ENCODE measurements around the gene SRD5A3. TPM values are rescaled to one million over a fixed set of nuclear protein-coding genes. Genes with fewer than 3 reads are reported as not detected.

Gene SRD5A3
- total RNA-seq, 1 donor from 2014 or later = 31.4 TPM

GRCh38 chr4:55364691-55365344 is 18.8 kb downstream of the SRD5A3 start:
- no peak overlapping the region for H3K4me3 Mint-ChIP-seq (ENCODE audit: unreplicated experiment)
- no peak overlapping the region for H3K27ac Mint-ChIP-seq (ENCODE audit: unreplicated experiment)
- H3K36me3 Mint-ChIP-seq (ENCODE audit: low read depth) = peaks cover 10% of the 10 kb centered on the region
- no peak for TF ChIP-seq CTCF (IDR thresholded peaks at IDR 0.05)
- DNase-seq (ENCODE audit: low spot score) = no peak
- H3K27me3 Mint-ChIP-seq (ENCODE audit: low read depth) = no peaks in the 10 kb centered on the region
- peaks cover 11% of the 10 kb centered on the region for H3K4me1 Mint-ChIP-seq (ENCODE audit: low read depth)
- H3K9me3 Mint-ChIP-seq (ENCODE audit: low read depth) = no peaks in the 10 kb centered on the region

- no peak for DNase-seq (ENCODE audit: low spot score)
- Mint-ChIP-seq H3K36me3 (ENCODE audit: low read depth) (peaks cover 14% of the 10 kb centered on the region), H3K4me1 (ENCODE audit: low read depth) (peaks cover 11% of the 10 kb centered on the region), H3K27me3 (ENCODE audit: low read depth) (no peaks in the 10 kb centered on the region), H3K4me3 (ENCODE audit: unreplicated experiment) (no peak overlapping the region), H3K27ac (ENCODE audit: unreplicated experiment) (no peak overlapping the region), H3K9me3 (ENCODE audit: low read depth) (no peaks in the 10 kb centered on the region)
- no peak for TF ChIP-seq CTCF (IDR thresholded peaks at IDR 0.05)
Measured at GRCh38 chr4:55365345-55365728, 19.3 kb downstream of the SRD5A3 start.

GRCh38 chr4:55366621-55367020 is 20.6 kb downstream of the SRD5A3 start:
- TF ChIP-seq CTCF (IDR thresholded peaks at IDR 0.05) = no peak
- H3K27me3 Mint-ChIP-seq (ENCODE audit: low read depth) = no peaks in the 10 kb centered on the region
- DNase-seq (ENCODE audit: low spot score) = no peak
- H3K4me3 Mint-ChIP-seq (ENCODE audit: unreplicated experiment) = no peak overlapping the region
- peaks cover 11% of the 10 kb centered on the region for H3K4me1 Mint-ChIP-seq (ENCODE audit: low read depth)
- H3K36me3 Mint-ChIP-seq (ENCODE audit: low read depth) = peaks cover 14% of the 10 kb centered on the region
- no peaks in the 10 kb centered on the region for H3K9me3 Mint-ChIP-seq (ENCODE audit: low read depth)
- H3K27ac Mint-ChIP-seq (ENCODE audit: unreplicated experiment) = peak overlapping the region; percentile 42

- DNase-seq (ENCODE audit: low spot score) = no peak
- peaks cover 12% of the 10 kb centered on the region for H3K36me3 Mint-ChIP-seq (ENCODE audit: low read depth)
- no peak overlapping the region for H3K4me3 Mint-ChIP-seq (ENCODE audit: unreplicated experiment)
- no peaks in the 10 kb centered on the region for H3K27me3 Mint-ChIP-seq (ENCODE audit: low read depth)
- H3K27ac Mint-ChIP-seq (ENCODE audit: unreplicated experiment) = peak overlapping the region; percentile 42
- TF ChIP-seq CTCF (IDR thresholded peaks at IDR 0.05) = no peak
- H3K4me1 Mint-ChIP-seq (ENCODE audit: low read depth) = peaks cover 11% of the 10 kb centered on the region
- no peaks in the 10 kb centered on the region for H3K9me3 Mint-ChIP-seq (ENCODE audit: low read depth)
Measured at GRCh38 chr4:55367084-55367722, 21.2 kb downstream of the SRD5A3 start.

- peaks cover 11% of the 10 kb centered on the region for H3K4me1 Mint-ChIP-seq (ENCODE audit: low read depth)
- DNase-seq (ENCODE audit: low spot score) = no peak
- no peaks in the 10 kb centered on the region for H3K9me3 Mint-ChIP-seq (ENCODE audit: low read depth)
- no peak overlapping the region for H3K4me3 Mint-ChIP-seq (ENCODE audit: unreplicated experiment)
- no peak overlapping the region for H3K27ac Mint-ChIP-seq (ENCODE audit: unreplicated experiment)
- TF ChIP-seq CTCF (IDR thresholded peaks at IDR 0.05) = no peak
- peaks cover 14% of the 10 kb centered on the region for H3K36me3 Mint-ChIP-seq (ENCODE audit: low read depth)
- no peaks in the 10 kb centered on the region for H3K27me3 Mint-ChIP-seq (ENCODE audit: low read depth)
Measured at GRCh38 chr4:55369968-55370367, 23.9 kb downstream of the SRD5A3 start.
